ENCODE measurements around the gene USP10. TPM values are rescaled to one million over a fixed set of nuclear protein-coding genes. Genes with fewer than 3 reads are reported as not detected.

Gene USP10
- total RNA-seq, 1 donor from 2014 or later, result 67.8 TPM

DNA sequence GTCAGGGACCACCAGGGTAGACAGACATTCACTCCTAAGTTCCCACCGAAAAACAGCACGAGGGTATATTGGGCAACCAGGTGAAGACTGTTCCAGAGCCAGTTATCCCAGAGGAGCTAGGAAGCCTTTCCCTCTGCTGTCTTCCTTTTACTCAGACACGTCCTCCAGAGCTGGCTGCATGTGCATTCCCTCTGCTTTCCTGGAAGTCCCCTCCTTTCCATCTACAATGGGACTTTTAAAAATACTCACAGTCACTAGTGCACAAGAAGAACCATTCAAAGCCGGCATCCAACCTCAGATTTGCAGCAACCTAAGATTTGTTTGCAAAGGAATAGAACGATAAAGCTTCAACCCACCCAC, 87.4 kb downstream of the USP10 start:
- DNase-seq (ENCODE audit: low read depth), result no peak
- no peaks in the 10 kb centered on the region for H3K36me3 ChIP-seq (ENCODE audit: control insufficient read depth, insufficient read depth, low read length)
- TF ChIP-seq, protein P1, sequence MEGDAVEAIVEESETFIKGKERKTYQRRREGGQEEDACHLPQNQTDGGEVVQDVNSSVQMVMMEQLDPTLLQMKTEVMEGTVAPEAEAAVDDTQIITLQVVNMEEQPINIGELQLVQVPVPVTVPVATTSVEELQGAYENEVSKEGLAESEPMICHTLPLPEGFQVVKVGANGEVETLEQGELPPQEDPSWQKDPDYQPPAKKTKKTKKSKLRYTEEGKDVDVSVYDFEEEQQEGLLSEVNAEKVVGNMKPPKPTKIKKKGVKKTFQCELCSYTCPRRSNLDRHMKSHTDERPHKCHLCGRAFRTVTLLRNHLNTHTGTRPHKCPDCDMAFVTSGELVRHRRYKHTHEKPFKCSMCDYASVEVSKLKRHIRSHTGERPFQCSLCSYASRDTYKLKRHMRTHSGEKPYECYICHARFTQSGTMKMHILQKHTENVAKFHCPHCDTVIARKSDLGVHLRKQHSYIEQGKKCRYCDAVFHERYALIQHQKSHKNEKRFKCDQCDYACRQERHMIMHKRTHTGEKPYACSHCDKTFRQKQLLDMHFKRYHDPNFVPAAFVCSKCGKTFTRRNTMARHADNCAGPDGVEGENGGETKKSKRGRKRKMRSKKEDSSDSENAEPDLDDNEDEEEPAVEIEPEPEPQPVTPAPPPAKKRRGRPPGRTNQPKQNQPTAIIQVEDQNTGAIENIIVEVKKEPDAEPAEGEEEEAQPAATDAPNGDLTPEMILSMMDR (IDR thresholded peaks at IDR 0.05; ENCODE audit: insufficient read depth, low read length, poor library complexity, severe bottlenecking), result no peak
- no peak overlapping the region for H3K4me3 ChIP-seq (ENCODE audit: low read depth, low read length)
- no peaks in the 10 kb centered on the region for H3K27me3 ChIP-seq (ENCODE audit: control insufficient read depth, insufficient read depth, low read length)

DNA sequence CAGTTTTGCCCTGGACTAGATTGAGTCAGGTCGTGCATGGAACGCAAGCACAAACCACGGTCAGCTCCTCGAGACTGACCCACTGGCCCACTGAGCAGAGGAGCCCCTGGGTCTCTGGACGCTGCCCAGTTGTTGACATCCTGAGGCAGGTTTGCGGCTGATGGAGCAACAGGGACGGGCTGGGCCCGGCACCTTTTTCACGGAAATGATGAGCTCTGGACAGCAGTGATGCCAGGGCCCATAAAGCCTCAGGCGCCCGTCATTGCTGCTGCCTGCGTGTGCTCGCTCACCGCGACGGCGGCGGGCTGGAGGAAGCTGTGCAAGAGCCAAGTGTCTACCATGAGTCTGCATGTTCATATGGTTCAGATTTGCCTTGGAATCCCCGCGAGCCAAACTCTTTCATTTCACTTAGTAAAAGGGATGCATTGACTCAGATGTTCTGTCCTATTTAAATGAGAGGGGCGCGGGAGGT, 89.2 kb downstream of the USP10 start:
- H3K4me3 ChIP-seq (ENCODE audit: low read depth, low read length), result no peak overlapping the region
- TF ChIP-seq, protein P1 (IDR thresholded peaks at IDR 0.05; ENCODE audit: insufficient read depth, low read length, poor library complexity, severe bottlenecking), result no peak
- no peaks in the 10 kb centered on the region for H3K27me3 ChIP-seq (ENCODE audit: control insufficient read depth, insufficient read depth, low read length)
- DNase-seq (ENCODE audit: low read depth), result no peak
- H3K36me3 ChIP-seq (ENCODE audit: control insufficient read depth, insufficient read depth, low read length), result no peaks in the 10 kb centered on the region

DNA sequence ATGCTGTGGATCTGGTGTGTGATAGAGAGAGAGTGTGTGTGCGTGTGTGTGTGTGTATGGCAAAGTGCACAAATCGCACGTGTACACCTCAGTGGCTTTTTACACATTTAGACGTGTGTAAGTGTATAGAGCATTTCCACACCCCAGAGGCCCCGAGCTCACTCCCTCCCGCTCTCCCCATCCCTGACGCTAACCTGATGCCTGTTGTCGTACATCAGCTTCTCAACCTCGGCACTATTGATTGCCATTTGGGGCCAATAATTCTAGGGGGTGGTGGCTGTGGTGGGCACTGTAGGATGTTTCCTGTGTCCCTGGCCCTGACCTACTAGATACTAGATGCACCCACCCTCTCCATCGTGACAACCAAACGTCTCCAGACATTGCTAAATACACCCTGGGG, 89.6 kb downstream of the USP10 start:
- DNase-seq (ENCODE audit: low read depth), result no peak
- H3K36me3 ChIP-seq (ENCODE audit: control insufficient read depth, insufficient read depth, low read length), result no peaks in the 10 kb centered on the region
- TF ChIP-seq, protein P1 (IDR thresholded peaks at IDR 0.05; ENCODE audit: insufficient read depth, low read length, poor library complexity, severe bottlenecking), result no peak
- H3K27me3 ChIP-seq (ENCODE audit: control insufficient read depth, insufficient read depth, low read length), result no peaks in the 10 kb centered on the region
- H3K4me3 ChIP-seq (ENCODE audit: low read depth, low read length), result no peak overlapping the region

DNA sequence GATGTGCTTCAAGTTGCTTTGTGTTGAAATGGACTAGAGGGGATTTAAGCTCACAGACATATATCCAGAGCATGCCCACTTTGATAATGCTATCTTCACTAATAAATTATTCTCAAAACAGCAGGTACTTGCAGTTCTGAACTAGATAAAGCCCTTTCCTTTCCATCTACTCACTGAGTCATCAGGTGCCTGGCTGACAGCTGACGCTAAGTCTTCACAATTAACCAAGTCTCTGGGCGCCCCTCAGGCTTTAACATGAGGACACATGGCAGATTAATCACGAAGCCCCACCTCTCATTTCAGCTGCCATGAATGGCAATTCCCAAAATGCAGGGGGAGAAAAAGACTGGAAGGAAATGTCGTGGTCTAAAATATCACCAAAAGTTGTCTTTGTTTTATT, 90.5 kb downstream of the USP10 start:
- TF ChIP-seq, protein P1 (IDR thresholded peaks at IDR 0.05; ENCODE audit: insufficient read depth, low read length, poor library complexity, severe bottlenecking), result no peak
- DNase-seq (ENCODE audit: low read depth), result no peak
- H3K4me3 ChIP-seq (ENCODE audit: low read depth, low read length), result no peak overlapping the region
- H3K27me3 ChIP-seq (ENCODE audit: control insufficient read depth, insufficient read depth, low read length), result no peaks in the 10 kb centered on the region
- no peaks in the 10 kb centered on the region for H3K36me3 ChIP-seq (ENCODE audit: control insufficient read depth, insufficient read depth, low read length)

DNA sequence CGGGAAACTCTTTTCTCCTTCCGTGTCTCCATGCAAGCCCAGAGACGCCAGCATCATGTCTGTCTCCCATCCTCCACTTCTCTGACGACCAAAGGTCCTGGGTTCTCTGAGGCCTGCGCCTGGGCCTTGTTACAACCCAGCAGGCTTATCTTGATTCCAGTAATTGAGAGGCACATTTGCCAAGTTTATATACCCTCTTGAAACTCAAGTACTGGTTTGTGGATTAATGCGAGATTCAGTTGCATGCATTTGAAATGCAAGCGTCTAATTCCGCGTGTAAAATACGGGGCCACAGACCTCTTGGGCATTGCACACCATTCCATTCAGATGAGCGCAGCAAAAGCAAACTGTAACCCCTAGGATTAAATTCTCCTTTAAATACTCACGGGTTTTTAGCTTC, 91.3 kb downstream of the USP10 start:
- no peaks in the 10 kb centered on the region for H3K36me3 ChIP-seq (ENCODE audit: control insufficient read depth, insufficient read depth, low read length)
- no peak overlapping the region for H3K4me3 ChIP-seq (ENCODE audit: low read depth, low read length)
- no peak for DNase-seq (ENCODE audit: low read depth)
- no peaks in the 10 kb centered on the region for H3K27me3 ChIP-seq (ENCODE audit: control insufficient read depth, insufficient read depth, low read length)
- TF ChIP-seq, protein P1 (IDR thresholded peaks at IDR 0.05; ENCODE audit: insufficient read depth, low read length, poor library complexity, severe bottlenecking), result no peak

DNA sequence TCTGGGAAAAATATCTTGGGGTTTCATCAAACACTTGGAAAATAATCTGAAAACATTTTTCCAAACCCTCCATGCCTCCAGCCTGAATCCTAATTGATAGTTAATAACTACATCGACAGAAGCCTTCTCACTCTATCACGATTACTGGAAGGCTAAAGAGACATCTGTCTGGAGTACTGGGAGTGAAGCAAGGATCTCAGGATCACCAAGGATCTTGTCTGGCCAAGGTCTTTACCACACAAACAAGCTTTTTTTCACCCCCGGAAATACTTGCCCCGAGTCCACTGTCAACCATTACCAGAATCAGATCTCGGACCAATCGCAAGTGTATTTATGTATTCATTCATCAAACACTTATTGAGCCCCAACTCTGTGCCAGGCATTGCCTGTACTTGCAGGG, 91.7 kb downstream of the USP10 start:
- no peaks in the 10 kb centered on the region for H3K36me3 ChIP-seq (ENCODE audit: control insufficient read depth, insufficient read depth, low read length)
- no peak overlapping the region for H3K4me3 ChIP-seq (ENCODE audit: low read depth, low read length)
- TF ChIP-seq, protein P1 (IDR thresholded peaks at IDR 0.05; ENCODE audit: insufficient read depth, low read length, poor library complexity, severe bottlenecking), result no peak
- no peaks in the 10 kb centered on the region for H3K27me3 ChIP-seq (ENCODE audit: control insufficient read depth, insufficient read depth, low read length)
- no peak for DNase-seq (ENCODE audit: low read depth)

All from kidney epithelial cell (primary cell).